Smooth muscle cell (in vitro differentiated cells): Measurements from ENCODE around the gene KANK2. TPM values are rescaled to one million over a fixed set of nuclear protein-coding genes. Genes with fewer than 3 reads are reported as not detected.
"Not testable (repeated sequence)": the region's sequence is repeated elsewhere in the genome, so short reads cannot be mapped to it uniquely, and the experiment has no call there.

Source experiments
- DNase-seq: peaks from one replicate; lab custom pipeline; 2025; ENCODE audit not compliant: unreplicated experiment; lab: John Stamatoyannopoulos, UW
- H2AFZ ChIP-seq: fragments of 200-600 bp; sonication (generic); 2 replicates; pipeline ENCODE4 v1.6.0; 2016; ENCODE audit warnings: antibody characterized with exemption, low read depth, mild to moderate bottlenecking
- H3F3A ChIP-seq: fragments of 200-600 bp; sonication (generic); 2 replicates; pipeline ENCODE4 v1.6.0; 2017; ENCODE audit warnings: antibody characterized with exemption, low read depth
- H3K27ac ChIP-seq: fragments of 200-600 bp; sonication (generic); 2 replicates; pipeline ENCODE4 v1.5.1; 2016; ENCODE audit warnings: low read depth, mild to moderate bottlenecking
- H3K27me3 ChIP-seq: fragments of 200-600 bp; sonication (generic); 2 replicates; pipeline ENCODE4 v1.6.1; 2016; ENCODE audit warnings: low read depth, mild to moderate bottlenecking
- H3K36me3 ChIP-seq: fragments of 200-600 bp; sonication (generic); 2 replicates; pipeline ENCODE4 v1.5.1; 2016; ENCODE audit warnings: low read depth
- H3K4me1 ChIP-seq: fragments of 200-600 bp; sonication (generic); 2 replicates; pipeline ENCODE4 v1.5.1; 2016; ENCODE audit warnings: low read depth
- H3K4me2 ChIP-seq: fragments of 200-600 bp; sonication (generic); 2 replicates; pipeline ENCODE4 v1.6.0; 2016; ENCODE audit warnings: mild to moderate bottlenecking
- H3K4me3 ChIP-seq: fragments of 200-600 bp; sonication (generic); 2 replicates; pipeline ENCODE4 v1.5.1; 2016; ENCODE audit warnings: mild to moderate bottlenecking
- H3K79me2 ChIP-seq: fragments of 200-600 bp; sonication (generic); 2 replicates; pipeline ENCODE4 v1.6.0; 2016; ENCODE audit warnings: low read depth, mild to moderate bottlenecking
- H3K9ac ChIP-seq: fragments of 200-600 bp; sonication (generic); 2 replicates; pipeline ENCODE4 v1.6.0; 2016; ENCODE audit warnings: low read depth
- H3K9me3 ChIP-seq: fragments of 200-600 bp; sonication (generic); replicated peaks from 2 replicates; pipeline ENCODE4 v1.5.1; 2016; ENCODE audit warnings: low read depth
- H4K20me1 ChIP-seq: fragments of 200-600 bp; sonication (generic); 2 replicates; pipeline ENCODE4 v1.6.0; 2016; ENCODE audit warnings: low read depth
- WGBS: methylation state at CpG from one replicate; pipeline ENCODE4 v1.1.7; 2016; ENCODE audit warnings: low lambda C conversion rate; 5-methylcytosine and 5-hydroxymethylcytosine counted together
- polyA plus RNA-seq: library from polyadenylated mRNA; unstranded; fragments of >200 nt; fragmentation: Nextera tagmentation; extraction: Ambion mirVana; gene quantifications from 2 replicates; pipeline ENCODE4 v1.2.1, GENCODE V29; 2016
- total RNA-seq: library from RNA; depleted of rRNA; stranded (reverse); fragments of >200 nt; gene quantifications from 2 replicates; pipeline ENCODE4 v1.2.3, GENCODE V29; 2014
- TF ChIP-seq, protein P1 (sequence below): fragments of 200-600 bp; sonication (generic); IDR thresholded peaks from 2 replicates; pipeline ENCODE4 v1.5.1; 2017; ENCODE audit warnings: borderline replicate concordance, mild to moderate bottlenecking, antibody characterized with exemption; ENCODE audit not compliant: insufficient read depth, poor library complexity, severe bottlenecking

The KANK2 gene
- total and polyA plus RNA-seq, 2 experiments from 2014 or later = 28.1 to 32.0 TPM

DNA sequence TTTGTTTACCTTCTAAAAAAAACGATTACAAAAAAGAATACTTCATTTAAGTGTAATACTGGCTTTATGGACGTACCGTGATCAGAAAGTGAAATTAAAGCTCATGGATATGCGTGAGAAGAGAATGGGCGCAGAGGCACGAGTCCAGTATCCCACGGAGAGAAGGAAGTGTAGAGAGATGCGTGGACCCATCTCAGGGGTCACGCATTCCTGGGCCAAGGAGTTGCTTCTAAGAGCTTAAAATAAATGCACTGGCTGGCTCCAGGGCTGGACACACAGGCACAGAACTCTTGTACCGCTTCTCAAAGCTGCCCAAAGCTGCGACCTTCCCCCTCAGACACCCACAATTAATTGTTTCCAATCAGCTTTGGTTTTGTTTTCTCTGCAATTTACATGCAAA lies 33.0 kb downstream of the KANK2 start:
- DNase-seq = no peak
- no peaks in the 10 kb centered on the region for H3K9me3 ChIP-seq
- no peaks in the 10 kb centered on the region for H4K20me1 ChIP-seq
- no peak overlapping the region for H2AFZ ChIP-seq
- H3K36me3 ChIP-seq = peaks cover 8% of the 10 kb centered on the region
- H3K79me2 ChIP-seq = no peaks in the 10 kb centered on the region
- no peak overlapping the region for H3K4me3 ChIP-seq
- H3K4me2 ChIP-seq = no peak overlapping the region
- 94% methylated on average over 11 of the region's 11 CpGs for WGBS
- TF ChIP-seq, protein P1, sequence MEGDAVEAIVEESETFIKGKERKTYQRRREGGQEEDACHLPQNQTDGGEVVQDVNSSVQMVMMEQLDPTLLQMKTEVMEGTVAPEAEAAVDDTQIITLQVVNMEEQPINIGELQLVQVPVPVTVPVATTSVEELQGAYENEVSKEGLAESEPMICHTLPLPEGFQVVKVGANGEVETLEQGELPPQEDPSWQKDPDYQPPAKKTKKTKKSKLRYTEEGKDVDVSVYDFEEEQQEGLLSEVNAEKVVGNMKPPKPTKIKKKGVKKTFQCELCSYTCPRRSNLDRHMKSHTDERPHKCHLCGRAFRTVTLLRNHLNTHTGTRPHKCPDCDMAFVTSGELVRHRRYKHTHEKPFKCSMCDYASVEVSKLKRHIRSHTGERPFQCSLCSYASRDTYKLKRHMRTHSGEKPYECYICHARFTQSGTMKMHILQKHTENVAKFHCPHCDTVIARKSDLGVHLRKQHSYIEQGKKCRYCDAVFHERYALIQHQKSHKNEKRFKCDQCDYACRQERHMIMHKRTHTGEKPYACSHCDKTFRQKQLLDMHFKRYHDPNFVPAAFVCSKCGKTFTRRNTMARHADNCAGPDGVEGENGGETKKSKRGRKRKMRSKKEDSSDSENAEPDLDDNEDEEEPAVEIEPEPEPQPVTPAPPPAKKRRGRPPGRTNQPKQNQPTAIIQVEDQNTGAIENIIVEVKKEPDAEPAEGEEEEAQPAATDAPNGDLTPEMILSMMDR = no peak
- H3K4me1 ChIP-seq = no peaks in the 10 kb centered on the region
- no peak overlapping the region for H3K9ac ChIP-seq
- H3K27me3 ChIP-seq = no peaks in the 10 kb centered on the region
- peaks cover 4% of the 10 kb centered on the region for H3F3A ChIP-seq
- no peak overlapping the region for H3K27ac ChIP-seq

DNA sequence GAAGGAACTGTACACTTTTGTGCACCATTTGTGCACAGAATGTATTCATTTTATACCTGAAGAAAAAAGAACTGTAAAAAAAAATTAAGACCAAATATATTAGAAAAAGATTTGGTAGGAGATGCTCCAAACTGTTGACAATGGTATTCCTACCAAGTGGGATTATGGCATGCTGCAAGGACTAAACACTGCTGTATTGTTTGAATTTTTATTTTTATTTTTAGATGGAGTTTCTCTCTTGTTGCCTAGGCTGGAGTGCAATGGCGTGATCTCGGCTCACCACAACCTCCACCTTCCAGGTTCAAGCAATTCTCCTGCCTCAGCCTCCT lies 36.9 kb downstream of the KANK2 start:
- H3K4me1 ChIP-seq, H3K36me3 ChIP-seq, DNase-seq, H3K4me3 ChIP-seq, H3K9ac ChIP-seq, H2AFZ ChIP-seq, H3K79me2 ChIP-seq, H4K20me1 ChIP-seq, H3F3A ChIP-seq, H3K9me3 ChIP-seq, H3K27me3 ChIP-seq: not testable (repeated sequence)
- H3K27ac ChIP-seq = peak overlapping the region; percentile 41
- 98% methylated on average over 2 of the region's 2 CpGs for WGBS
- peak overlapping the region; percentile 56 for H3K4me2 ChIP-seq

DNA sequence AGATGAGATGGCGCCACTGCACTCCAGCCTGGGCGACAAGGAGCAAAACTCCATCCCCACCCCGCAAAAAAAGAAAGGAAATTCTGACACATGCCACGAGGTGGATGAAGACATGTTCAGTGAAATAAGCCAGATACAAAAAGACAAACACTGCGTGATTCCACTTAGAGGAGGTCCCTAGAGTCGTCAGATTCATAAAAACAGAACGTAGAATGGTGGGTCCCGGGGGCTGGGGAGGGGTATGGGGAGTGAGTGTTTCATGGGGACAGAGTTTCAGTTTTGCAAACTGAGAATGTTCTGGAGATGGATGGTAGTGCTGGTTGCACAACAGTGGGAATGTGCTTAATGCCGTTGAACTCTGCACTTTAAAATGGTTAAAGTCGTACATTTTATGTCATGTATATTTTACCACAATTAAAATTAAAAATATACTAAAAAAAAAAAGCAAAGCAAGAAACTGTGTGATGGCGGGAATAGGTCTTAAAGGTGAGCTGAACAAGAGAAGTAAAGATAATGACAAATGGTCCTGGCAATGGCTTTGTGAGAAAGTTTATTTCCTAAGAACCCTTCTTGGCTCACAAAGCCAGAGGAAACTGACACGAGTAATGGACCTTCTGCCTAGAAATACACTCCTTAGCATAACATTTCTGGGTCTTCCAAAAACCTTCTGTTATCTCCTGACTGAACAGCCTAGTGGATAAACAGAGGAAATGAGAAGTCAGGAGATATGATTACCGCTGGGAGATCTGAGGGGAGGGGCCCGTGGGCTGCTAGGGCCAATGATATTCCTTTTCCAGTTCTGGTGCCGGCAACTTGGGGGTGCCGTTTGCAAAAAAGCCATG lies 37.5 kb downstream of the KANK2 start:
- Histone ChIP-seq H3K9ac (no peak overlapping the region), H3K4me1 (peaks cover 4% of the 10 kb centered on the region), H3K9me3 (no peaks in the 10 kb centered on the region), H3K4me2 (peak overlapping the region; percentile 56), H3K4me3 (no peak overlapping the region), H3K36me3 (no peaks in the 10 kb centered on the region), H3K27ac (peak overlapping the region; percentile 41), H3K27me3 (no peaks in the 10 kb centered on the region), H3K79me2 (peaks cover 7% of the 10 kb centered on the region), H2AFZ (no peak overlapping the region), H4K20me1 (no peaks in the 10 kb centered on the region), H3F3A (no peaks in the 10 kb centered on the region)
- TF ChIP-seq, protein P1 = no peak
- DNase-seq = no peak
- WGBS = 51% methylated on average over 16 of the region's 16 CpGs

DNA sequence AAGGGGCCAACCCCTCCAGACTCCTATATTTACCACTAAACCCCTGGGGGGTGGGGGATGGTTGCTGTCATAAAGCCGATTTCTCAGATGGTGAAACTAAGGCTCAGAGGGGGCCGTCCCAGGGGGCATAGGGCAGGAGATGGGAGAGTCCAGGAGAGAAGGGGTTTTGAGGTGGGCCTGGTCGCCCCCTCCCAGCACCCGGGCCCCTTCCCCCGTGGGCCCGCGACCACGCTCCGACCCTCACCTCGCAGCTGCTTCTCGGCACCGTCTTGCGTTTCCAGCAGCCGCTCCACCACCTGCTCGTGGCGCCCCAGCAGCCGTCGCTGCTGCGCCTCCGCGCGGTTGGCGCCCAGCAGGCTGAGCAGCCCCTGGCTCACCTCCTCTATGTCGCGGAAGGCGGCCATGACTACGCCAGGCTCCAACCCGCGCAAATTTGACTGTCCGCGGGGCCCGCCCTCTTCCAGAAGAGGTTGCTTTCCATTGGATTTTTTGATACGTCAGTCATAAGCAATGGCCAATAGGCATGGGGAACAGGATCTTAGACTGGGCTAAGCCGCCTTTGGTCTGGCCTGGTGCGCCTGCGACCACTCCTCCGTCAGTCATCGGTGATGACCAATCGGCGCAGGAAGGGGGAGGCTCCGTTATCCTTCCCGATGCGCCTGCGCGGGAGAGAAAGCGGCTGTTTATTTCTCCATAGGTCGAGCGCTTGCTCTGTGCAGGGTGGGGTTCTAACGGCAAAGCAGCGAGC lies 41.8 kb downstream of the KANK2 start, which contains the start of gene SPC24:
Gene SPC24 (minus strand): TSS at position 410 of the 748 bp plus-strand sequence. CDS start 6 bp downstream, at position 404.
- H3K9me3 ChIP-seq = no peaks in the 10 kb centered on the region
- TF ChIP-seq, protein P1 = no peak
- no peaks in the 10 kb centered on the region for H3K36me3 ChIP-seq
- H3K27me3 ChIP-seq = no peaks in the 10 kb centered on the region
- H3F3A ChIP-seq = no peaks in the 10 kb centered on the region
- H3K27ac ChIP-seq = no peak within 1 kb of the TSS
- peaks cover 20% of the 10 kb centered on the region for H3K79me2 ChIP-seq
- peak within 1 kb of the TSS; percentile 13 for H3K9ac ChIP-seq
- peak within 1 kb of the TSS; percentile 70 for H3K4me3 ChIP-seq
- peaks cover 7% of the 10 kb centered on the region for H3K4me1 ChIP-seq
- H2AFZ ChIP-seq = peak within 1 kb of the TSS; percentile 71
- no peaks in the 10 kb centered on the region for H4K20me1 ChIP-seq
- DNase-seq = peak; percentile 70
- H3K4me2 ChIP-seq = peak within 1 kb of the TSS; percentile 91
- WGBS = under 1% methylated on average over 41 of the region's 50 CpGs
